ENCODE data around the gene TMEM163.

GRCh38 chr2:134537121-134537520, 181.7 kb downstream of the TMEM163 start:
- TF ChIP-seq RAD21 (IDR thresholded peaks at IDR 0.05; ENCODE audit: low read depth) = no peak
- no peak for TF ChIP-seq ZBTB7A (IDR thresholded peaks at IDR 0.05; ENCODE audit: low read depth)
- no peak for TF ChIP-seq NFIC (IDR thresholded peaks at IDR 0.05)
- TF ChIP-seq CEBPB (IDR thresholded peaks at IDR 0.05) = no peak
- TF ChIP-seq MAX (IDR thresholded peaks at IDR 0.05) = no peak
- no peak for TF ChIP-seq TAF1 (IDR thresholded peaks at IDR 0.05; ENCODE audit: low read depth)
- TF ChIP-seq REST (IDR thresholded peaks at IDR 0.05; ENCODE audit: low read depth) = no peak
- no peak for TF ChIP-seq USF1 (IDR thresholded peaks at IDR 0.05)
